ENCODE measurements around the gene RARA.
"Not testable (repeated sequence)": the region's sequence is repeated elsewhere in the genome, so short reads cannot be mapped to it uniquely, and the experiment has no call there.

The RARA gene

DNA sequence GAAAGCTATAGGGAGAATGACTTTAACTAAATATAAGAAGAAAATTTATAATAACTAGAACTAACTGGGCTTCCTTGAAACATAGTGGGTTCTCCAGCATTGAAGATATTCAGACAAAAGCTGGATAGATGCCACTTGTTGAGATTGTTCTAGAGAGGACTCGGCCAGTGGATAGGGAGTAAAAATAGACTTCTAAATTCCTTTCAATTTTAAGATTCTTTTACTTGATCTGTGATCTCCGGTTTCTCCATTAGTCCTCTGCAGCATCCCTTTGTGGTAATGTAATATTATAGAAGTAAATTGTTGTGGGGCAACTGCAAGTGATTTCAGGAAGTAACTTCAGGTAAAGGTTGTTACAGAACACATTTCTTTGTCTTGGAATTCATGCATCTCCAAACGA is 10.3 kb upstream of the RARA start:
- no peak for DNase-seq (ENCODE audit: low read depth)

DNA sequence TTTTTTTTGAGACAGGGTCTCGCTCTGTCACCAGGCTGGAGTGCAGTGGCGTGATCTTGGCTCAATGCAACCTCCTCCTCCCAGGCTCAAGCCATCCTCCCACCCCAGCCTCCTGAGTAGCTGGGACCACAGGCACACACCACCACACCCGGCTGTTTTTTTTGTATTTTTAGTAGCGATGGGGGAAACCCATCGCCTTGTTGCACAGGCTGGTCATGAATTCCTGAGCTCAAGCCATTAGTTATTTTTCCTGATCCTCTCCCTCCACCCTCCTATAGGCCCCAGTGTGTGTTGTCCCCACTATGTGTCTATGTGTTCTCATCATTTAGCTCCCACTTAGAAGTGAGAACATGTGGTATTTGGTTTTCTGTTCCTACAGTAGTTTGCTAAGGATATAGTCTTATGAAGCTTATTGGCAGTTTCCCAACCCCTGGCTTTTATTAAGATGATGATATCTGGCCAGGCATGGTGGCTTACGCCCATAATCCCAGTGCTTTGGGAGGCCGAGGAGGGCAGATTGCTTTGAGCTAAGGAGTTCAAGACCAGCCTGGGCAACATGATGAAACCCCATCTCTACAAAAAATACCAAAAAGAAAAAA is 9.7 kb upstream of the RARA start:
- DNase-seq (ENCODE audit: low read depth) = not testable (repeated sequence)

DNA sequence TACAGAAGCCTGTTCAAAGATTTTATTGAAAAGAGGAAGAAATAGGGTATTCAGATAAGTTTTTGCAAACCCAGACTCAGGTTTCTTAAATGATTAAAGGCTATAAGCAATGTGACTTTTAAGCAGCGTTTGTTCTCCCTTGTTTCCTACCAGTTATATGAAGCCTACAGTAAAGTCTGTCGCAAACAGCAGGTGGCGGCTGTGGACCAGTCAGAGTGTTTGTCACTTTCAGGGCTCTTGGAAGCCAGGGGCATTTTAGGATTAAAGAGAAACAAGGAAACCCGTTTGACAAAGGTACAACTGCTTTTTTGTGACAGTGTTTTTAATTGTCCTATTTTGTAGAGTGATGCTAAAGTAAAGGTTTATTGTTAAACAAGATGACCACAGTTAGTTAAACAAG is 7.7 kb upstream of the RARA start:
- DNase-seq (ENCODE audit: low read depth) = no peak

DNA sequence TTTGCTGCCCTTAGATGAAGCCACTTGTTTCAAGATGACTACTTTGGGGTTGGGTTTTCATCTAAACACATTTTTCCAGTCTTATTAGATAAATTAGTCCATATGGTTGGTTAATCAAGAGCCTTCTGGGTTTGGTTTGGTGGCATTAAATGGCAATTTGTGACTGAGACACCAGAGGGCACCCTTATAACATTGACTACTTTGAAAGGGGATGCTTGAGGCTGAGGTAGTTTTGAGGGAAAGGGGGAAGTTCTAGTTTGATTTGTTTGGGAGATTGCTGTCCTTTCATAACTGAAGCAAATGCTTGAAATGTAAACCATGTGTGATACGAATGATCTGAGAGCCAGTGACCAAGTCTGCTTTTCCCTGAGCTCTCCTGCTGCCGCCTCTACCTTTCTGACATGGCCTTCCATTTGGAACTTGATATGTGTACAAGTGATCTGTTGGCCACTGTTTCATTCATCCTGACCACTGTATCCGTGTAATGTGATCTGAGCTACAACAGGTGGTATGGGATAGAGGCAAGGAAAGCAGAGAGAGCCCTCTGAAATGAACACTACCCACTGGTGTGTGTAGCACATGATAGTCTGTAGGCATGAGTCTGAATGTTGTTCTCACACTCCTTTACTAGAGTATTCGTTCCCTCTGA is 5.8 kb upstream of the RARA start:
- no peak for DNase-seq (ENCODE audit: low read depth)

DNA sequence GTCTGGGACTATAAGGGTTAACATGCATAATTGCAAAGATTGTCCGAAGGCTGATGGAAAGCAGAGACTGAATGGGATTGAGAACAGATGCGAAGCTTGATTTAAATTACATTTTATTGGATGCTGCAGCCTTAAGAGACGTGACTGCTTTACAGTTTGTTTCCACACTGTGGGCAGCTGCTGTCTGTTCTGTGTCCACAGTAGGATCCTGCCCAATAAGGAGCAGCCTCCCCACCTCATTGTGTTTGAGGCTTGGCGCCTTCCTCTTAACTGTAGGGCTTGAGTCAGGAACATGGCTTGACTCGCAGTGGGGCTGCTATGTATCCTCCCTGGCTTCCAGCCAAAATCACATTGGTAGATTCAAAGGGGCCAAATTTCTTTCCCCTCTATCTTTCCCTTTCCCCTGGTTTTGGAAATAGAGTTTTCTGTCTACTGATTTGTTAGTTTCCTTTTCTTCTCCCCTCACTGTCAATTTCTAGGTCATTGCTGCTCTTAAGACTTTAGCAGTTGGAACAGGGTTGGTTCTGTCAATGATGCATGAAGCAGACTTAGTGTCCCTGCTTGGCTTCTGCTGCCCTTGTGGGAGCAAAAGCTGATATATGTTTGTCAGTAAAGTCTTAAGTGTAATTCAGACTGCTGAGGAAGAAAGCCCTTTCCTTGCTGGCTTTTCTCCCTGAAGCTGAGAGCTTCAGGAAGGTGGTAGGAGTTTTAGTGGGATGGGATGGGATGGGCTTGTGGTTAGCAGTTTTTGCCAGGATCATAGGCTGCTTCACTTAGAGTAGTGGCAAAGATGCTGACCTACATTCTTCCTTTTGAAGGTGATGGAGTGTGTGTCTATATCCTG is 5.0 kb upstream of the RARA start:
- DNase-seq (ENCODE audit: low read depth) = no peak

DNA sequence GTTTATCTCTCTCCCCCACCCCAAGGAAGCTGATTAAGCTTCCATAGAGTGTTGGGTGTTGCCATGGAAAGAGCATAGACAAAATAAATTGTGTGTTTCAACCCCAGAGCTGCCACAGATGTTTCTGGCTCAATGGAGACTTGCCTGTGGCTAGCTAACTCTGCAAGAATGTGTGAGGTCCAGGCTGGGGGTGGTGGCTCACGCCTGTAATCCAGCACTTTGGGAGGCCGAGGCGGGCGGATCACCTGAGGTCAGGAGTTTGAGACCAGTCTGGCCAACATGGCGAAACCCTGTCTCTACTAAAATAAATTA is 4.5 kb upstream of the RARA start:
- not testable (repeated sequence) for DNase-seq (ENCODE audit: low read depth)

DNA sequence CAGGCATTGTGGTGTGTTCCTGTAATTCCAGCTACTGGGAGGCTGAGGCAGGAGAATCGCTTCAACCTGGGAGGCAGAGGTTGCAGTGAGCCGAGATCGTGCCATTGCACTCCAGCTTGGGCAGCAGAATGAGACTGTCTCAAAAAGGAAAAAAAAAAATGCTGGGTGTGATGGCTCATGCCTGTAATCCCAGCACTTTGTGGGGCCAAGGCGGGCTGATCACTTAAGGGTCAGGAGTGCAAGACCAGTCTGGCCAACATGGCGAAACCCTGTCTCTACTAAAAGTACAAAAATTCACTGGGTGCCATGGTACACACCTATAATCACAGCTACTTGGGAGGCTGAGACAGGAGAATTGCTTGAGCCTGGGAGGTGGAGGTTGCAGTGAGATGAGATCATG is 4.1 kb upstream of the RARA start:
- not testable (repeated sequence) for DNase-seq (ENCODE audit: low read depth)

DNA sequence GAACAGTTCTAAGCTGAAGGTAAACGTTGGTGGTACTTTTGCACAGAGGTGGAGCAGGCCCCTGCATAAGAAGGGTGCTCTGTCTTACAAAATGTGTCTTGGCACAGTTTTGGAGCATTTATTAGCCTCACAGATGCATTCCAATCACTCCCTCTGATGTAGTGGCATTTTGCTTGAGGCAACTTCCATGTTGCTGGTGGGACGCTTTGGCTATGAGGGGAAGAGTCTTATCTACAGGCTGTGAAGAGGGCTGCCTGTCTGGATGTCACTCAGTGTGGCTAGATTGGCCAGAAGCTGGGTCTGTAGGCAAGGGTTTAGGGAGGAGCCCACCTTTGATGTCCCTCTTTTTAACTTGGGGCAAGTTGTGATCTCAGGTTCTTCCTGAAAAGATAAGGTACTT is 2.6 kb upstream of the RARA start:
- DNase-seq (ENCODE audit: low read depth) = no peak

DNA sequence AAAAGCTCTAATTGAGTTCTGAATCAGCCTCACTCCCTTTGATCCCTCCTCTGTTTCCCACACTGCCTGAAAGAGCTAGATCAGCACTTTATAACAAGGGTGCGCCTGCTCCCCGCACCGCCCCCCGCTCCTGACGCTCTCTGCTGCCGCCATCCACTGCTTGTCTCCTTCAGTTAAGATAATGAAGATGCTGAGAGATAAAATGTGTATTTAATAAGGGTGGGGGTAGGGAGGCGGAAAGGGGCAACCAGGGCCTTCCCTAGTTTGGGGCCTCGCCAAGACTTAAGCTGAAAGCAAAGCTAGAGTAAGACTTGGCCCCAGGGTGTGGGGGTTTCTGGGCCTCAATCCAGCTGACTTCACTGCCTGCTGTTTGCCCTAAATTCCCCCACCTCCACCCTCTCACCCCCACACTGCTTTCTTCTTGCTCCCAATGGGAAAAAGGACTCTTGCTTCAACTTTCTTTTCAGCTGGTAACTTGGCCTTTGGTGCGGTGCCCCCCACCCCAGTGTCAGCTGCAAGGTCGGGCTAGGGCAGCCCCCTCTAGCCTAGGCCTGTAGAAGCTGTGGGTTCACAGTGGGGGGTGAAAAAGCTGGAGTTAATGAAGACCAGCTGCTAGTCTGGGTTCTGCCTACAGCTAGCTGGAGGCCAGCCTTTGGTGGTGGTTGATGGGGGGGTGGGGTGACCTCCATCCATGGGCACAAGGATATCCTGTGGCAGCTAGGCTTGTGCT is 1.8 kb upstream of the RARA start:
- no peak for DNase-seq (ENCODE audit: low read depth)

DNA sequence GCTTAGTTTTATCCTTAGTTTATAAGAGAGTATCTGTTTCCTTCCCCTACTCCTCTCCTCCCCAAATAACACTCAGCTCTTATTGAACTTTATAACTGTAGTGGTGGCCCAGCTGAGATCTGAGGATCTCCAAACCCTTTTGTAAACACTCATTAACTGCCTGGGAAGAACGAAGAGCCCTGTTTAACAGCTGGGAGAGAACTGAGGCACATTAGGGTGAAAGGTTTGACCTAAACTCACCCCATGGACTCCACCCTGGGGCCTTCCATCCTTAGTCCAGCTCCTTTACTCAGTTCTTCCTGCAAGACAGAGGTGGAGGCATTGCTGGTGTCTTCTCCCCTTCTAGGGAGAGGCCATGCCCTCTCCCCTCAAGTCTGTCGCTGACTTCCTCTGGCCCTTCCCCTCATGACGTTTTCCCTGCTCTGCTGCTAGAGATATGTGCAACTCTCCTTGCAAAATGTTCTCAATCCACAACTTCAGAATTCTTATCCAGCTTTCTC is 1.2 kb upstream of the RARA start:
- DNase-seq (ENCODE audit: low read depth) = no peak

DNA sequence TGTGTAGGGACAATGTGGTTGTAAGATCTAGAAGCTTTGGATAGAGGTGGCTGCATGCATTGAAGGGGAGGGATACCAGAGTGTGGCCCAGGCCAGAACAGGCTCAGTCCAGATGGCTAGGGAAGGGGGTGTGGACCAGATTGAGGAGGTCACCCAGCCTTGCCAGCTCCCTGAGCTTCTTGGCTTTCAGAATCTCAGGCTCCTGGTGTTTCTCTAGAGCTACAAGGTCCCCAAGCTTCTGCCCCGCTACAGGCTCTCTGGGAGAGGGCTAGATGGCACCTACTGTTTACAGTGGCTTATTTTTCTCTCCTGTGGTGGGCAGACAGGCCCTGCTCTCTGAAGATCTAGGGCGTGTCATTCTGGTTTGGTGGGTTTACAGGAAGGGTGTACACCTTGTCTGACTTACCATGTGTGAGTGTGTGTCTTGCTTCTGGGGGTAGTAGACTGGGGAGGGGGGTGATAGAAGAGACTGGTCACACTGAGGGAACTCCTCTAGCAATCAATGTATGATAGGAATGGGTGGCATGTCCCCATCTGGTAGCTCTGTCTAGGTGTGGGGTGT is 1.1 kb downstream of the RARA start:
- no peak for DNase-seq (ENCODE audit: low read depth)

DNA sequence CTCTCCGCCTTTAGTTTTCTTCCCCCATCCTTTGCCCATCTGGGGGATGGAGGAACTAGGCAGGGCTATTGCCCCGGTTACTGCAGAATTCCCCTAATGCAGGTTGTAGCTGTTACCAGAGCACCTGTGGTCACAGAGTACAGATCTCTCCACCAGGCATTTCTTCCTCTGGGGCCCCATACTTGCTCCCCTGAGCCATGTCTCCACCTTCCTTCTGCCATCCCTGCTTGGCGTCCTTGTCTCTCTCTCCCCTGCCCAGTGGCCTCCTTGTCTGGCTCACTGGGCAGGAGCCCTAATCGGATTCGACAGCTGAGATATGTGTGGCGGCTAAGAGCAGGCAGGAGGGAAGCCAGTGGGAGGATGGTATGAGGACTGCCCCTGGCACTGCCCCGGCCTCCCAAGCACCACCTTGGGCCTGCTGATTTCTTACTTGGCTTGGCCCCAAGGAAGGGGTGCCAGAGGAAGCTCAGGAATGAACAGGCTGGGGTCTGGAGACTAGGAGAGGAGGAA is 2.0 kb downstream of the RARA start:
- DNase-seq (ENCODE audit: low read depth) = no peak

DNA sequence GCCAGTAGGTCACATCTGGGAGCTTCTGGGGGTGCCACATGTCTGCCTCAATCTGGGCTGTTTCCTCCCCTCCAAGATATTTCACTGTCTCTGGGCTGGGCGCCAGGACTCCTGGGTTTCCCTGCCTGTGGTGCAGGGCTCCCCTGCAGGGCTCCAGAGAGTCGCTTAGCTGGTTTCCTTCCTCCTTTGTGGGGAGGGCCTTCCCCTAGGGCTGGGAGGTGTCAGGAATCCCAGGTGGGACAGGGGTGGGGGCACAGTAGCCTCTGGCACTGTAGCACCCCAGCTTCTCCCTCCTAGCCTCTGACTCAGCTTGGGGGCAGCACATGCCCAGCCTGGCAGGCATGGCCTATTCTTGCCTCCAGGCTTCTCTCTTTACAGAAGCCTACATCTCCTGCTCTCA is 2.6 kb downstream of the RARA start:
- no peak for DNase-seq (ENCODE audit: low read depth)

DNA sequence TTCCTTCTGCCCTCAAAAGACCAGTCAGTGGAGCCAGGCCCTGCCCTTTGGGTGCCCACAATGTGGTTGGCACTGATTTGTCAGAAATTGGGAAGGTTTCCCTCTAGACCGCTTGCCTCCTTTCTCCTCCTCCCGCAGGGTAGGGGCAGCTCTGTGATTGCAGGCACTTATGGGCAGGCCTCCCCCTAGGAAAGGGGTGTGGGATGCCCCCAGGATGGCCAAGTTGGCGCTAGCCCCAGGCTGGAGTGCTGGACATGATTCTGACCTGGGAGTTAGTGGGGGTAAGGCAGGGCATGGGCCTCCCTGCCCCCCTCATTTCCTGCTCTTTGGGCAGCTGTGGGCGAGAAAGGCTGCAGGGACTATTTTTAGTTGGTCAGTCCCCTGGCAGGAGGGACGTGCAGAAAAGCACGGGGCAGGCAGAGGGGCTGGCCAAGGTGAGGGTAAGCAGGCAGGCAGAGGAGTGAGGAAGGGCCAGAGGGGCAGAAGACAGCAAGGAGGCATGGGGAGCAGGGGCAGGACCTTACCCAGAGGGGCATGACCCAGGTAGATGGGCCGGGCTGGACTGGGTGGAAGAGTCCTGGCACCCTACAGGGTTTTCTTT is 3.3 kb downstream of the RARA start:
- DNase-seq (ENCODE audit: low read depth) = no peak

DNA sequence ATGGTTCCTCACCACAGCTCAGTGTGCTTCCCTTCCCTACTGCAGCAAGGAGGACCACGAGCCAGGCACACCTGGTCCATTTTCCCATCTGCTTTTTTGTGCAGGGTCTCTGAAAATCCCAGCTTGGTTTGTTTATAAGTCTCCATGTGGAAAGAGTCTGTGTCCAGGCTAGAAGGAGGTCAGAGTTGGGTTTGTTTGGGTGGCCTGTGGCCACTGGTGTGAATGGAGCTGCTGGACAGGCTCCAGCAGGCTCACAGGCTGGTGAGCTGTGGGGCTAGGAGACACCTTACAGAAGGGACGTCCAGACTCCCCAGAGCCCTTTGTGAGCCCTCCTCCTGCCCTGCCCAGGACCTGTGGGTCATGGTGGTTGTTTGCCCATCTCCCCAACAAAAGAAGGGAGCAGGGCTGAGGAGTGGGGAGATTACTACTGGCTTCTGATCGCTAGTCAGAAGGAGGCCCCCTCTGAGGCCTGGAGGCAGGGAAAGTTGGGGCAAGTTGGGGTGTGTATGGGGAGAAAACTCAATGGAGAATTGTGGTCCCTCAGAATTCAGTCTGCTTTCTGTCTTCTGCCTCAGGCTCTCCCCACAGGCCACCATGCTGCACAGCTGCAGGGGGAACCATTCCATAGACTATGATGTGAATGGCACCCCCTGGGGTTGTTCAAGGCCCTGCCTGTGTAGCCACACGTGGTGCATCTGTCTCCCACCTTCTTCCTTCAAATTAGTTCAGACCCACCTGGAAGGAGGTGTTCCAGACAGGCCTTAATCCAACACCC is 4.1 kb downstream of the RARA start:
- DNase-seq (ENCODE audit: low read depth) = no peak

DNA sequence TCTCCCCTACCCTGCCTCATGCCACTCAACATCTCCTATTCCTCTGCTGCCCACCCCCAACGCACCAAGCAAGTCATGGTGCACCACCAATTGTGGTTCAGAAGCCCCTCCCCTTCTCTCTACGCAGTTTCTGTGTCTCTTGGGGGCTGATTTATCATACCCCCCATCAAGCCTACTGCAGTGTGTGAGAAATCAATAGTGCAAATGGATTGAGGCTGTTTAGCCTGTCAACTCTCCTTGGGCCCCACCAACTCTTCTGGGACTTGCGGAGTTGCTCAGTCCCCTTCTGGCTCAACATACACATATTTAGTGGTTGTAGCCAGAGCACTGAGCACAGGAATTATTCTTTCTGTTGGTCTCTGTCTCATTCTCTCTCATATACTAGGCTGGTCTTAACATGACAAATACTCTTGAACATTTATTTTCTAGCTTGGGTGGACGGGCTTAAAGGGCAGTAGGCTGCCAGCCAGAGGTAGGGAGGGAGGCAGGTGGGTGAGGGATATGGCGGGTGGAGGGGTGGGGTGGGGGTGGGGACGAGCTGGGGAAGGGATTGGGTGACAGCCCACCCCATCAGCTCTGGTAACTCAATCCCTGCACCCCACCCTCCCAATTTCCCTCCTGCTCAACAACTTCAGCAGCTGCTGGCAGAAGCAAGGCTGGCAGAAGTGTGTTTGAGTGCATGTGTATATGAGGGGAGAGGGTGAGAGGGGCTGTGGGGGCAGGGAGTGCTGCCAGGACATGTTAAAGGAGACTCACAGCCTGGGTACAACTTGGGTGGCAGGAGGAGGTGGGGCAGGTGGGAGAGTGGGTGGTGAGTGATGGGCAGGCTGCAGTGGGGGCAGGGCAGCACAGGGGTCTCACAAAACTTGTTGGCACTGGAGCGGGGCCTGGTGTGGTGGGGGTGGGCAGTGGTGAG is 4.9 kb downstream of the RARA start:
- DNase-seq (ENCODE audit: low read depth) = no peak

DNA sequence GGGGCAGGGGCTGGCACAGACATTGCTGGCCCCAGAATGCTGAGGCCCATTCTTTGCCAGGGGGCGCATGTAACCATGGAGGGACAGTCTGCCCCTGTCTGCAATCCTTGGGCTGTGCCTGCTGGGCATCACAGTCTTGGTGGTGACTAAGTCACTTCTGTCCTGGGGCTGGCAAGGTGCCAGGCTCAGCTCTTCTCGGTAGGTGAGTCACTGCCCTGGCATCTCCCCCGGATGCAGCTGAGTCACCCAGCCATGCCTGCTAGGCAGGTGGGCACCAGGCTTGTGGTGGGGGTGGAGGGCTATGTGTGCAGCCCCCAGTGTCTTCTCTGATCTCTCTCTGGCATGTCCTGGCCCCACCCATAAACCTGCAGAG is 5.6 kb downstream of the RARA start:
- DNase-seq (ENCODE audit: low read depth) = peak; percentile 85

DNA sequence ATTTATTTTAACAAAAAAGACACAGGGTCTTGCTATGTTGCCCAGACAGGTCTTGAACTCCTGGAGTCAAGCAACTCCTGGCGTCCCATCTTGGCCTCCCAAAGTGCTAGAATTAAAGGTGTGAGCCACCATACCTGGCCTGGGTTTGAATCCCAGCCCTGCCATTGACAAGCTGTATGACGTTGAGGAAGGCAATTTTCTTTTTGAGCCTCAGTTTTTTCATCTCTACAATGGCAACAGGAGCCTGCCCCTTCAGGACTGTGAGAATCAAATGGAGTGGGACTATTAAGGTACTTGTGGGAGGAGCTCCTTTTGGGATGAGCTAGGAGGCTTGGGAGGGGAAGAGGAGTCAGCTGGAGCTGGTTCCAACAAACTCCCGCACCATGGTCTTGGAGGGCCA is 6.2 kb downstream of the RARA start:
- DNase-seq (ENCODE audit: low read depth) = no peak

DNA sequence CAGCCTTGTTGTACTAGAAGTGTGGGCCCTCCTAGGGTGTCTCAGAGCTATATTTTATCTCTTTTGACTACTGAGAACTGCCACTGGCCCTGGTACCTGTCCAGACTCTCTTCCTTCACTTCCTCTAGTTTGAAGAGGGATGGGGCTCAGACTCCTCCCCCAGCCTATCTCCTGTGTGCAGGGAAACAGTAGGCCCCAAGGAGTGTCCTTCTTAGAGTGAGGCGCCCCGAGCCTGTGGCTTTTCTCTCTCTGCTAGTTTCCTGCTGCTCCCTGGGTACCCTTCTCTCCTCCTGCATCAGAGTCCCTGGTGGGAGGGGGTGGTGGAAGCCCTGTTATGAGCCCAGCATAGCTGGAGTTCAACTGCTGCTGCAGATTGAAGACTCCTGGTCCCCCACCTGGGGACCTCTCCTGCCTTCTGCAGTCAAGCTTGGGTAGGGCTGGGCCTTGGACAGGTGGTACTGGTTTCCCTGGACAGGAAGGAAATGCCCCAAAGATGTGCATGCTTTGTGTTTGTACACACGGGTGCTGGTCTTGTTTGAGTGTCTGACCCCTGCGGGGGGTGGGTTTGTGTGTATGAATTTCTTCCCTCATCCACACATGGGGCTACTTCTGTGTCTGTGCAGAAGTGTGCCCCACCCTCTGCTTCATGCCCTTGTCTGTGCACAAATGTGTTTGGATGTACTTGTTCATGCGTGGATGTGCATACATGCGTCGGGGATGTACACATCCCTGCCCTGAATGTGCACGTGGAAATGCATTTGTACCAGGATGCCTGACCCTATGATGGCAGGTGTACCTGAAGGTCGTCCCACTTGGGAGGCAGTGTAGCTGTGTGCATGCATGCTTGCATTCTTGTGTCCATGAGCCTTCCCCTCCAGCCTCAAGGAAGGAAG is 6.9 kb downstream of the RARA start:
- no peak for DNase-seq (ENCODE audit: low read depth)

Data from stimulated activated CD8-positive, alpha-beta memory T cell treated with anti-CD3 and anti-CD28 coated beads, Interleukin-12 subunit alpha, Interleukin-12 subunit beta, amount 100 ng/mL, for 1 hour (primary cell).